ENCODE measurements around the gene SYNGR2.

SYNGR2 gene

DNA sequence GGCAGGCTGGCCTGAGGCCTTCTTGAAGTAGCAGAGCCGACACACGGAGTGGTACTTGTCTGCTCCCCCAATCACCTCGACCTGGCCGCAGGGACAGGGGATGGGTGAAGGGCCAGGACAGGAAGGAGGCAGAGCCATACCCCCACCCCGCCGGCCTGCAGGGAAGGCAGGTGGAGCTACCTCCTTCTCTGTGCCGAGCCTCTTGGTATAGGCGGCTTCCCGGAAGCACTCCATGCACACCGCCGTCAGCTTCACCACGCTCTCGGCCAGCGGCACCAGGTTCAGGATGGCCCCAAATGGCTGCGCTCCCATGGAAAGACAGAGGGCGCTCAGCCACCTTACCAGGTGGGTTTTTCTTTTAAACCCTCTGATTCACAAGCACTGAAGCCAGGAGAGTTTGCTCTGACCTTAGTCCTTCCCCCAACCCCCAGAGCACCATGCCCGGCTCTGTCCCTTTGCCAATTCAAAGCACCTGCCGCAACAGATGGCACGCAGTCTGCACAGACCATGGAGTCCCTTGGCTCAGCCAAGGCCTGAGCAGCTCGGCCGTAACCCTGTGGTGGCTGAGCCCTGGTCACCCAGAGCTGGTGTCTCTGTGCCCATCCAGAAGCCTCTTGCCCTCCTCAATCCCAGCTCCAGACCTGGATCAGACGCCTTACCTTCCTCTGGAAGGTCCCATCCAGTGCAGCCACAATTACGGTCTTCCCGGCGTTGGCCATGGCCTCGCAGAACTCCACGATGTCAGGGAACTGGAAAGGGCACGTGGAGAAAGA, 6.7 kb downstream of the SYNGR2 start:
- no peak for DNase-seq (ENCODE audit: low read depth)
- H3K4me3 ChIP-seq (ENCODE audit: control insufficient read depth, low read depth, low read length): no peak overlapping the region
- TF ChIP-seq, protein P1, sequence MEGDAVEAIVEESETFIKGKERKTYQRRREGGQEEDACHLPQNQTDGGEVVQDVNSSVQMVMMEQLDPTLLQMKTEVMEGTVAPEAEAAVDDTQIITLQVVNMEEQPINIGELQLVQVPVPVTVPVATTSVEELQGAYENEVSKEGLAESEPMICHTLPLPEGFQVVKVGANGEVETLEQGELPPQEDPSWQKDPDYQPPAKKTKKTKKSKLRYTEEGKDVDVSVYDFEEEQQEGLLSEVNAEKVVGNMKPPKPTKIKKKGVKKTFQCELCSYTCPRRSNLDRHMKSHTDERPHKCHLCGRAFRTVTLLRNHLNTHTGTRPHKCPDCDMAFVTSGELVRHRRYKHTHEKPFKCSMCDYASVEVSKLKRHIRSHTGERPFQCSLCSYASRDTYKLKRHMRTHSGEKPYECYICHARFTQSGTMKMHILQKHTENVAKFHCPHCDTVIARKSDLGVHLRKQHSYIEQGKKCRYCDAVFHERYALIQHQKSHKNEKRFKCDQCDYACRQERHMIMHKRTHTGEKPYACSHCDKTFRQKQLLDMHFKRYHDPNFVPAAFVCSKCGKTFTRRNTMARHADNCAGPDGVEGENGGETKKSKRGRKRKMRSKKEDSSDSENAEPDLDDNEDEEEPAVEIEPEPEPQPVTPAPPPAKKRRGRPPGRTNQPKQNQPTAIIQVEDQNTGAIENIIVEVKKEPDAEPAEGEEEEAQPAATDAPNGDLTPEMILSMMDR (IDR thresholded peaks at IDR 0.05; ENCODE audit: control insufficient read depth, insufficient read depth, low read depth, low read length, missing control alignments): no peak

GRCh38 chr17:78175643-78175981, 7.2 kb downstream of the SYNGR2 start:
- H3K4me3 ChIP-seq (ENCODE audit: control insufficient read depth, low read depth, low read length): no peak overlapping the region
- TF ChIP-seq, protein P1 (IDR thresholded peaks at IDR 0.05; ENCODE audit: control insufficient read depth, insufficient read depth, low read depth, low read length, missing control alignments): no peak
- DNase-seq (ENCODE audit: low read depth): no peak

GRCh38 chr17:78176548-78177025, 8.2 kb downstream of the SYNGR2 start:
- TF ChIP-seq, protein P1 (IDR thresholded peaks at IDR 0.05; ENCODE audit: control insufficient read depth, insufficient read depth, low read depth, low read length, missing control alignments): peak; percentile 84
- H3K4me3 ChIP-seq (ENCODE audit: control insufficient read depth, low read depth, low read length): no peak overlapping the region
- DNase-seq (ENCODE audit: low read depth): no peak

- TF ChIP-seq, protein P1 (IDR thresholded peaks at IDR 0.05; ENCODE audit: control insufficient read depth, insufficient read depth, low read depth, low read length, missing control alignments): no peak
Observed at GRCh38 chr17:78179372-78179771, 11.0 kb downstream of the SYNGR2 start.

DNA sequence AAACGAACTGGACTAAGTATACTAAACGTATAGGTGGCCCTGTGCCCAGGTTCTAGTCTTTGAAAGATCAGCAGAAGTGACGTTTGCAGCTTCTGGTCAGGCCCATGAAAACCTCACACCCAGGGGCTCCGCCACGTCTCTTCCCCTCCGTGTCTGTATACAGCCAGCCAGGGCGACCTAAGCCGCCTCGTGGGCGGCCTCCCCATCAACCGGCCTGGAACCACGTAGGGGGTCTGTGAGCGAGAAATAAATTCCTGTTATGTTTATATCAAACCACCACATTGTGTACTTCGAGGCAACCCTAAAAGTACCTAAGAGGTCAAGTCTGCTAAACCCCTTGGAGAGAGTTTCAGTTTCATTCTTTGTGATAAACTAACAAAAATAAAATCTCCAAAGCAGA, 11.7 kb downstream of the SYNGR2 start:
- no peak for DNase-seq (ENCODE audit: low read depth)
- no peak overlapping the region for H3K4me3 ChIP-seq (ENCODE audit: control insufficient read depth, low read depth, low read length)
- TF ChIP-seq, protein P1 (IDR thresholded peaks at IDR 0.05; ENCODE audit: control insufficient read depth, insufficient read depth, low read depth, low read length, missing control alignments): no peak

More at GRCh38 chr17:78179372-78179771, 11.0 kb downstream of the SYNGR2 start:
- DNase-seq (ENCODE audit: low read depth): peak; percentile 13
- no peak overlapping the region for H3K4me3 ChIP-seq (ENCODE audit: control insufficient read depth, low read depth, low read length)

- TF ChIP-seq, protein P1 (IDR thresholded peaks at IDR 0.05; ENCODE audit: control insufficient read depth, insufficient read depth, low read depth, low read length, missing control alignments): no peak
- H3K4me3 ChIP-seq (ENCODE audit: control insufficient read depth, low read depth, low read length): no peak overlapping the region
- DNase-seq (ENCODE audit: low read depth): no peak
Observed at GRCh38 chr17:78180508-78180907, 12.1 kb downstream of the SYNGR2 start.

Data from AG09309 (cell line).